WTC11 (cell line): ENCODE measurements around the gene UBXN2A.

Experiments
- CTCF ChIP-seq: fragments of 200-600 bp; IDR thresholded peaks from 2 replicates; pipeline ENCODE4 v1.8.0; 2022; ENCODE audit warnings: antibody characterized with exemption
- E2F1 ChIP-seq: sonication (generic); formaldehyde crosslinking; IDR thresholded peaks from 2 replicates; pipeline ENCODE4 v1.8.0; 2022; ENCODE audit warnings: mild to moderate bottlenecking, missing genetic modification reagents
- ETV6 ChIP-seq: sonication (generic); formaldehyde crosslinking; IDR thresholded peaks from 2 replicates; pipeline ENCODE4 v1.8.1; 2022; ENCODE audit warnings: mild to moderate bottlenecking, missing genetic modification reagents
- FOXJ3 ChIP-seq: sonication (generic); formaldehyde crosslinking; IDR thresholded peaks from 2 replicates; pipeline ENCODE4 v1.9.0; 2021; ENCODE audit warnings: missing genetic modification reagents, mild to moderate bottlenecking, borderline replicate concordance
- GTF2I ChIP-seq: fragments of 250-450 bp; sonication (Bioruptor Pico); conservative IDR thresholded peaks from 2 replicates; pipeline ENCODE4 v1.4.0; 2021; ENCODE audit warnings: mild to moderate bottlenecking
- MAX ChIP-seq: sonication (generic); formaldehyde crosslinking; IDR thresholded peaks from 2 replicates; pipeline ENCODE4 v1.8.0; 2022; ENCODE audit warnings: mild to moderate bottlenecking, missing genetic modification reagents
- NFYB ChIP-seq: sonication (generic); formaldehyde crosslinking; conservative IDR thresholded peaks from 2 replicates; pipeline ENCODE4 v1.8.0; 2022; ENCODE audit warnings: low read depth, missing genetic modification reagents
- SP1 ChIP-seq: sonication (generic); formaldehyde crosslinking; conservative IDR thresholded peaks from 2 replicates; pipeline ENCODE4 v1.8.1; 2022; ENCODE audit warnings: missing genetic modification reagents
- TCF7 ChIP-seq: sonication (generic); formaldehyde crosslinking; IDR thresholded peaks from 2 replicates; pipeline ENCODE4 v1.8.0; 2022; ENCODE audit warnings: mild to moderate bottlenecking, low read depth, missing genetic modification reagents, moderate library complexity
- TEAD4 ChIP-seq: sonication (generic); formaldehyde crosslinking; IDR thresholded peaks from 2 replicates; pipeline ENCODE4 v1.8.0; 2022; ENCODE audit warnings: mild to moderate bottlenecking, missing genetic modification reagents
- USF2 ChIP-seq: sonication (generic); formaldehyde crosslinking; IDR thresholded peaks from 2 replicates; pipeline ENCODE4 v1.8.1; 2023; ENCODE audit warnings: mild to moderate bottlenecking, missing genetic modification reagents, moderate library complexity
- ZNF121 ChIP-seq: sonication (generic); formaldehyde crosslinking; IDR thresholded peaks from 2 replicates; pipeline ENCODE4 v1.8.0; 2023; ENCODE audit warnings: missing genetic modification reagents
- ZNF138 ChIP-seq: sonication (generic); formaldehyde crosslinking; conservative IDR thresholded peaks from 2 replicates; pipeline ENCODE4 v1.8.1; 2022; ENCODE audit warnings: mild to moderate bottlenecking, moderate library complexity, missing genetic modification reagents

- no peak for TF ChIP-seq CTCF
- TF ChIP-seq TEAD4 (CRISPR knock-in tag), result no peak
- no peak for TF ChIP-seq ZNF121 (CRISPR knock-in tag)
- no peak for TF ChIP-seq E2F1 (CRISPR knock-in tag)
- TF ChIP-seq FOXJ3 (CRISPR knock-in tag), result no peak
- no peak for TF ChIP-seq GTF2I (CRISPR knock-in tag)
- no peak for TF ChIP-seq NFYB
- no peak for TF ChIP-seq MAX (CRISPR knock-in tag)
- TF ChIP-seq ETV6, result no peak
- no peak for TF ChIP-seq TCF7 (CRISPR knock-in tag)
- TF ChIP-seq USF2, result no peak
- no peak for TF ChIP-seq SP1 (CRISPR knock-in tag)
- TF ChIP-seq ZNF138, result no peak
Measured at GRCh38 chr2:24017711-24018110, 77.4 kb downstream of the UBXN2A start.
